GM21423 (cell line): ENCODE data around the gene TTC28.
"Not testable (repeated sequence)": the region's sequence is repeated elsewhere in the genome, so short reads cannot be mapped to it uniquely, and the experiment has no call there.

Experiments
- ATAC-seq: cut with Tn5 transposase; IDR thresholded peaks from one replicate; pipeline ENCODE4 v1.9.1; 2021; ENCODE audit warnings: mild to moderate bottlenecking, moderate library complexity; ENCODE audit not compliant: unreplicated experiment

Gene TTC28

GRCh38 chr22:28497188-28497587 is 182.5 kb downstream of the TTC28 start:
- ATAC-seq, result no peak

DNA sequence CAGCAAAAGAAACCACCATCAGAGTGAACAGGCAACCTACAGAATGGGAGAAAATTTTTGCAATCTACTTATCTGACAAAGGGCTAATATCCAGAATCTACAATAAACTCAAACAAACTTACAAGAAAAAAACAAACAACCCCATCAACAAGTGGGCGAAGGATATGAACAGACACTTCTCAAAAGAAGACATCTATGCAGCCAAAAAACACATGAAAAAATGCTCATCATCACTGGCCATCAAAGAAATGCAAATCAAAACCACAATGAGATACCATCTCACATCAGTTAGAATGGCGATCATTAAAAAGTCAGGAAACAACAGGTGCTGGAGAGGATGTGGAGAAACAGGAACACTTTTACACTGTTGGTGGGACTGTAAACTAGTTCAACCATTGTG is 188.4 kb downstream of the TTC28 start:
- ATAC-seq, result not testable (repeated sequence)

GRCh38 chr22:28488825-28489224 is 190.8 kb downstream of the TTC28 start:
- ATAC-seq, result no peak

DNA sequence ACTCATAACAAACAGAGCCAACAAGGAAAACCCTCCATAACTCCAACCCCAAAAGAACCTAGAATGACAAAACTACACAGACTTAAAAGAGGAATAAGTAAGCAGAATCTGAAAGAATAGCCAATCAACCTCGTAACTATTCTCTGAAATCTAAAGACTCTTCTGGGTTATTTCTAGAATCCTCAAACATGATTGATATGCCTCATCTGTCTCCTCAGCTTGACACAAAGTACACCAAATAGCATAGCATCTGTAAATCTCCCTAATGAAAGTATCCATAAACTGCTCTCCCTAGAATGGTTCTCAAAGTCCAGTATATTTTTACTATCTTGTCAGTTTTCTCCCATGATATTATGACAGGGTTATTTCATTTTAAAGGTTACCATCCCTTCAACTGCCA is 195.0 kb downstream of the TTC28 start:
- ATAC-seq, result no peak

GRCh38 chr22:28481725-28482124 is 197.9 kb downstream of the TTC28 start:
- no peak for ATAC-seq

DNA sequence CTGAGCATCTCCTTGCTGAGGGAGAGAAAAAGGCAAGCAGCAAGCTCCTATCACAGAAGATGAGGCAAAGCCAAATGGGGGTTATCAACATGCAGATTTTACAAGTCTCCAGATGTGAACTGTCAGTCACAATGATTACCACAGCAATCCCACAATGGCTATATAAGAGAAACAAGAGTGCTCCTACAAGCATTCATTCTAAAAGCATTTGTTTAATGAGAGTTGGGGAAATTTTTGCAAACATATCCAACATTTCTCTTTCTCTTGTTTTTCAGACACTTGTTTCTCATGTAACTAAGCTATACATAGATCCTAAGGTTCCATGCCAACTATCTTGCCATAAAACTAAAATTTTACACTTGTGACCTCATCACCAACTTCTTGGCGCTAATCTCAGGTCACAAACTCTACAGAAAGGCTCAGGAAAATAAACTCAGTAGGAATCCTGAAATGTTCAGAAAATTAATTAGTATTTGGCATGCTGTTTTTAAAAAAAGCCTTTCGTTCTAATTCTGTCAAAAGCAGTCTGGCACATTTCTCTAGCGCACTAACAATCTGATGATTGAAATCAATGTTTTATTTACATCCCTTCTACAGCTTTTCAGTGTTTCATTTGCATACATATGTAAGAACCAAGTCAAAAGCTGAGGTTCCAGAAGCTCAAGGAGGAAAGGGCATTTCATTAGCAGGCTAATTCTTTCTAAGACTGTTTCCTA is 199.5 kb downstream of the TTC28 start:
- no peak for ATAC-seq

- ATAC-seq, result no peak
Measured at GRCh38 chr22:28478564-28478963, 201.1 kb downstream of the TTC28 start.

DNA sequence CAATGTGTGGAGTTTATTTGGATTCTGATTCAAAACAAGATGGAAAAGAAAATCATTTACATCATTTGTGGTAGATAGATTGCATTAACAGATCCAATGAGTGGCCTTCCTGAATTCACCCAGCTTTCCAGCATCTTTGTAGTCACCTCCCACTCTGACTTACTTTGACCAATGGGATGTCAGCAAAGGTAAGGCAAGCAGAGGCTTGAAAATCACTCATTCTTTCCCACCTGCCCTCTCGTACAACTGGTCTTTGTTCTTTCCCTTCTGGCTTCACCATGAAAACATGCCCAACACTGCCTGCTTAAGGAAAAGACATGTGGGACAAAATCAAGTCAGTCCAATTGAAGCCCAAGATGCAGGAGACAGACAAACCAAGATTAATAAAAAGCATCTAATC is 202.1 kb downstream of the TTC28 start:
- ATAC-seq, result no peak

- no peak for ATAC-seq
Measured at GRCh38 chr22:28474330-28474729, 205.3 kb downstream of the TTC28 start.

- no peak for ATAC-seq
Measured at GRCh38 chr22:28473258-28473657, 206.4 kb downstream of the TTC28 start.

GRCh38 chr22:28467055-28467454 is 212.6 kb downstream of the TTC28 start:
- ATAC-seq, result not testable (repeated sequence)

- no peak for ATAC-seq
Measured at GRCh38 chr22:28466399-28466798, 213.2 kb downstream of the TTC28 start.

DNA sequence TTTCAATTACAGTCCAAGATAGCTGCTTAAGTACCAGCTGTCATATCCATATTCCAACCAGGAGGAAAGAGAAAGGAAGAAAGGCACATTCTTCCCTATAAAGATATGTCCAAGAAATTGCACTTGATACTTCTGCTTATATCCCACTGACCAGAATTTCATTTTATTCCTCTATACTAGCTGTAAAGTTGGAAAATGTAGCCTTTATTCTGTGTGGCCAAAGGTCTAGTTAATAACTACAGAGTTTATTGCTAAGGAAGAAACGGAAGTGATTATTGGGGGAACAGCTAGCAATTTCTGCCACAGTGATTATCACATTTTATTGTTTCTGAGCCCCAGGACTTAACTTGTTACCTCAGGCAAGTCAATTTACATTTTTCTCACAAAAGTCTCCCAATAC is 213.8 kb downstream of the TTC28 start:
- ATAC-seq, result no peak

DNA sequence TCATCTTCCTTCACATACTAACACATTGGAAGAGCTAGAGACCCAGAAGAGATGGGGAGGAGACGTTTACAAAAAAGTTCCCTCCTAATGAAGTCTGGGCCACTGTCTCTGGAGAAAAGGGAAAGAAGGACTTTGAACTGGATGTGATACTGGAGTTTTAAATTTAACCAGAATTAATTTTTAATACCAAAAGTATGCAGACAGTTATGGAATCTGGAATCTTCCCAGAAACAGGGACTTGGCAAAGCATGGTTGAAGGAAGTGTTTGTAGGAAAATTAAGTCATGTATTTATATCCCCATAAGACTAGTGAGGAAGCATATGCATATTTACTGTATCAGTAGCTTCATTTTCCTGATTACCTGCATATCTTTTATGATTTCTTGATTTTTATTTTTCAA is 215.5 kb downstream of the TTC28 start:
- ATAC-seq, result no peak

DNA sequence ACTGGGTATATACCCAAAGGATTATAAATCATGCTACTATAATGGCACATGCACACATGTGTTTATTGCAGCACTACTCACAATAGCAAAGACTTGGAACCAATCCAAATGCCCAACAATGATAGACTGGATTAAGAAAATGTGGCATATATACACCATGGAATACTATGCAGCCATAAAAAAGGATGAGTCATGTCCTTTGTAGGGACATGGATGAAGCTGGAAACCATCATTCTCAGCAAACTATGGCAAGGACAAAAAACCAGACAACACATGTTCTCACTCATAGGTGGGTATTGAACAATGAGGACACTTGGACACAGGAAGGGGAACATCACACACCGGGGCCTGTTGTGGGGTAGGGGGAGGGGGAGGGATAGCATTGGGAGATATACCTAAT is 216.2 kb downstream of the TTC28 start:
- not testable (repeated sequence) for ATAC-seq

DNA sequence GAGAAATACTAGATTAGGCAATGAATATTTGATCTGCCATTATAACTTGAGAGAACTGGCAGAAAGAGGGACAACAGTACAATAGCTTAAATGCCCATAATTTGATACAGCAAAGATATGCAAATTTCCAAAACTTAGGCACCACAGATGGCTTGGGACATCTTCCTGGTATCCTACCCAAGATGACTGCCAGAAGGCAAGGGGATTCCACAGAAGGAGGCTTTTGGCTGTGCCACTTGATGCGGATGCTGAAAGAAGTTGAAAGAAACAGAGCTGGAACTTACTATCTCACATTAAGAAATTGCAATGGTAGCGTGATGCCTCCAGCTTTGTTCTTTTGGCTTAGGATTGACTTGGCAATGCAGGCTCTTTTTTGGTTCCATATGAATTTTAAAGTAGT is 216.7 kb downstream of the TTC28 start:
- ATAC-seq, result no peak

- no peak for ATAC-seq
Measured at GRCh38 chr22:28462041-28462440, 217.6 kb downstream of the TTC28 start.

GRCh38 chr22:28454431-28455064 is 225.1 kb downstream of the TTC28 start:
- ATAC-seq, result no peak

GRCh38 chr22:28450109-28450508 is 229.5 kb downstream of the TTC28 start:
- no peak for ATAC-seq

GRCh38 chr22:28449041-28449440 is 230.6 kb downstream of the TTC28 start:
- ATAC-seq, result no peak

DNA sequence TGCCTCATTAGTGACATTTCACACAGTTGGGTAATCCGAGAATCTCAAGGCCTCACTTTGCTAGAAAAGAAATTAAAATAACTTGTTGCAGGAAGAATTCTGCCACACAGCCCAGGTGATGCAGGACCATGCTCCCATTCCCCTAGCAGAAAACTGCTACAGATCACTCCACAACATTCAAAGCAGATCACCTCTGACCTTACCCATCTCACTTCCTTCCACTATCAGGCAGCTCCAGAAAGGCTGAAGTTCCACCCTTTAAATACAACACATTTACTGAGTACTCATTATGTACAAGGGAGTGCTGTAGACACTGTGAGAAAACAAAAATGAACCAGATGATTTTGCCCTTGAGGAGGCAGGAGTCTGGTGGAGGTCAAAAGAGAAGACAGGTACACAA is 231.0 kb downstream of the TTC28 start:
- ATAC-seq, result no peak

- ATAC-seq, result no peak
Measured at GRCh38 chr22:28444659-28445058, 235.0 kb downstream of the TTC28 start.

DNA sequence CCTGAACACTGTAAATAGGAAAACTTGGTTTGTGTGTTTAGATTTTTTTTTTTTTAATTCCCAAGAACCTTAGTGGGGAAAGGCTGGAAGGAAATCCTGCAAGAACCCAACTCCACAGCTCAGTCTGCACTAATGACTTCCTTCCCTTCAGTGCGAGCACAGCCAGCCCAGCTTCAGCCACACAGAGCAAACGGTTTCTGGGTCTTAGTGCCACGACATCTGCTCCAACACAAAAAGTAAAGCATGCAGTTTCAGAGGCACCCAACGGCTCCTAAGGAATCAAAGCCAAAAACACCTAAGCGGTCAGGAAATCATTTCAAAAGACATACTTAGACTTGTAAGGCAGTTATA is 236.1 kb downstream of the TTC28 start:
- ATAC-seq, result no peak
